KOPT-K1 (cell line): ENCODE results near the gene KIF25.

Experiments
- H3K27ac ChIP-seq: fragments of 200-600 bp; sonication (generic); 2 replicates; pipeline ENCODE4 v1.5.1; 2016; ENCODE audit warnings: antibody characterized with exemption, mild to moderate bottlenecking, low read depth, low read length; ENCODE audit not compliant: poor library complexity, severe bottlenecking
- H3K36me3 ChIP-seq: fragments of 200-600 bp; sonication (generic); 2 replicates; pipeline ENCODE4 v1.5.1; 2017; ENCODE audit warnings: antibody characterized with exemption, mild to moderate bottlenecking, low read length, moderate library complexity; ENCODE audit not compliant: insufficient read depth
- H3K9me3 ChIP-seq: fragments of 200-600 bp; sonication (generic); 2 replicates; pipeline ENCODE4 v1.5.1; 2017; ENCODE audit warnings: antibody characterized with exemption, low read length, mild to moderate bottlenecking; ENCODE audit not compliant: insufficient read depth, poor library complexity, severe bottlenecking

KIF25 gene

GRCh38 chr6:168090064-168090690, 92.7 kb downstream of the KIF25 start:
- Histone ChIP-seq H3K9me3 (peaks cover 7% of the 10 kb centered on the region), H3K27ac (no peak overlapping the region), H3K36me3 (no peaks in the 10 kb centered on the region)

DNA sequence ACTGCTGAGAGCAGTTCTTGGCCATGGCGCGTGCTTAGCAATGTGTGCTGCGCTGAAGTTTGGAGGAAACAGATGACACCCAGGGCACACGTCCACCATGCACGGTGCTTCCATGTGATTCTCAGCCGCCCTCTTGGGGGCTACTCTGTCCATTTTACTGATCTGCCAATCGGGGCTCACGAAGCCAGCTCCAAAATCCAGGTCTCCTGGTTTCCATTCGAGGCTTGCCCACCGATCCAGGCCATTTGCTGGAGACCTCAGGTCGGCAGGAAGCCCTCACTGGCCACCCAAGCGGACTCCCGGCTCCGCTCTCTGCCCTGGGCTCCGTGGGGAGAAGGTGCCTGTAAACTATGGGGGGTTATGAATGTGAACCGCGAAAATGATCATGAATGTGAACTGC, 93.2 kb downstream of the KIF25 start:
- no peaks in the 10 kb centered on the region for H3K36me3 ChIP-seq
- H3K9me3 ChIP-seq, result peaks cover 7% of the 10 kb centered on the region

GRCh38 chr6:168091381-168092264, 94.2 kb downstream of the KIF25 start:
- no peaks in the 10 kb centered on the region for H3K36me3 ChIP-seq

More for the DNA sequence above, 93.2 kb downstream of the KIF25 start:
- H3K27ac ChIP-seq, result no peak overlapping the region

GRCh38 chr6:168092541-168092940, 95.1 kb downstream of the KIF25 start:
- H3K9me3 ChIP-seq, result peaks cover 7% of the 10 kb centered on the region
- no peak overlapping the region for H3K27ac ChIP-seq
- no peaks in the 10 kb centered on the region for H3K36me3 ChIP-seq

More at GRCh38 chr6:168091381-168092264, 94.2 kb downstream of the KIF25 start:
- no peak overlapping the region for H3K27ac ChIP-seq
- H3K9me3 ChIP-seq, result peaks cover 7% of the 10 kb centered on the region

DNA sequence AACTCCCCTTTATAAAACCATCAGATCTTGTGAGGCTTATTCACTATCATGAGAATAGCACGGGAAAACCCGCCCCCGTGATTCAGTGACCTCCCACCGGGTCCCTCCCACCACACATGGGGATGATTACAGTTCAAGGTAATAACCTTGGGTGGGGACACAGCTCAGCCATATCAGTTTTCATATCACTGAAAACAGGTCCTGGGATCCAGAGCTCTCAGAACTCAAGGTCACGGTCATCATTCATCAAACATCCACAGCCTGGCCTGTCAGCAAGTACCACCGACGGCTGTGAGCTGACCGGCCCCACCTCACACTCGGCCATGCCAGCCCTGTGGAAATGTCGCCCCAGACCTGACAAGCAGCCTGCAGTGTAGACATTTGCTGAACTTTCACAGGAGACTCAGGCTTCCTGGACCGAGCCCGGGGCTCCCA, 95.6 kb downstream of the KIF25 start:
- Histone ChIP-seq H3K27ac (no peak overlapping the region), H3K36me3 (no peaks in the 10 kb centered on the region), H3K9me3 (peaks cover 7% of the 10 kb centered on the region)

DNA sequence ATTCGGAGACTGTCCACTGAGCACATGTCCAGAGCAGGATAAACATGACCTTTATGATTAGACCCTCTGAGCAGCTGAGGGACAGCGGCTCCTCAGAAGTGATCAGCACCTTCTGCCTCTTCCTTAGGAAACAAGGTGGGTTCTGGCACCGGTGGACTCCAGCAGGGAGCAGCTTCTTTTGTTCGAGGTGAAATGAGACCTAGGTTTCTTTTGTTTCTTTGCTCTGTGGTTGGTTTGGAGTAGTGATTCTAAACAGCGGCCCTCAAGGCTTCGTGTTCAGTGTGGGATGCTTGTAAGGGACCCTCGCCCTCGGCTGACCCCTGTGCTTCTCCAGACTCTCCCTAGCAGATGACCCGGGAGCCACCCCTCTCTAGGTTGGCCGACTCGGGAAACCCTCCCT, 96.2 kb downstream of the KIF25 start:
- Histone ChIP-seq H3K36me3 (no peaks in the 10 kb centered on the region), H3K9me3 (peaks cover 7% of the 10 kb centered on the region), H3K27ac (no peak overlapping the region)
